Heart left ventricle (tissue), 13 donors: ENCODE results near the gene HHAT.

Experiments
- CTCF ChIP-seq, 12 donors: fragments of 200-600 bp; sonication (generic) in 4 of 12; IDR thresholded peaks; one replicate each; pipeline versions ENCODE4 v1.5.0 to v1.8.0; 2018 to 2022; ENCODE audit warnings: antibody characterized with exemption in 12 of 12, mild to moderate bottlenecking in 5 of 12
- POLR2A ChIP-seq, 2 donors: fragments of 450-650 bp; IDR thresholded peaks; one replicate each; pipeline ENCODE4 v1.6.1; 2017; ENCODE audit warnings: antibody characterized with exemption in 2 of 2, mild to moderate bottlenecking in 2 of 2, moderate library complexity in 2 of 2
- donor health status: ischemic (EF 13 %, LVEDD 7.1; RV severe dilation, severe dysfunction).
- donor health status: DM: no; HTN: yes; CAD: no.
- donor health status: DM: no; HTN: no; CAD: no.
- donor health status: ischemic (EF 25% LVEDD 6.9; RV normal size, moderate dysfunction).
- donor health status: ischemic (EF 25% LVEDD 5.7; RV mildly dilated, moderate dysfunction).
- donor health status: ischemic (EF 35%, LVEDD 5.7; RV mildly dilated, moderate dysfunction).
- donor health status: nonischemic (EF 11% LVEDD 7.7; RV severe dilation, severe dysfunction).
- donor health status: DM: yes; HTN: yes; CAD: no.
- donor health status: PGD.
- donor health status: ischemic (EF 29% LVEDD 5.4; RV normal size, mild dysfunction).
- donor health status: nonischemic (EF 23%, LVEDD 6.1; RV moderate dilation, normal function).

- TF ChIP-seq POLR2A (IDR thresholded peaks at IDR 0.05) (no peak), CTCF (IDR thresholded peaks at IDR 0.05) (no peak)
Measured at GRCh38 chr1:210684466-210685294, 356.0 kb downstream of the HHAT start.
